ENCODE data around the gene RASGRP3.

Gene RASGRP3

DNA sequence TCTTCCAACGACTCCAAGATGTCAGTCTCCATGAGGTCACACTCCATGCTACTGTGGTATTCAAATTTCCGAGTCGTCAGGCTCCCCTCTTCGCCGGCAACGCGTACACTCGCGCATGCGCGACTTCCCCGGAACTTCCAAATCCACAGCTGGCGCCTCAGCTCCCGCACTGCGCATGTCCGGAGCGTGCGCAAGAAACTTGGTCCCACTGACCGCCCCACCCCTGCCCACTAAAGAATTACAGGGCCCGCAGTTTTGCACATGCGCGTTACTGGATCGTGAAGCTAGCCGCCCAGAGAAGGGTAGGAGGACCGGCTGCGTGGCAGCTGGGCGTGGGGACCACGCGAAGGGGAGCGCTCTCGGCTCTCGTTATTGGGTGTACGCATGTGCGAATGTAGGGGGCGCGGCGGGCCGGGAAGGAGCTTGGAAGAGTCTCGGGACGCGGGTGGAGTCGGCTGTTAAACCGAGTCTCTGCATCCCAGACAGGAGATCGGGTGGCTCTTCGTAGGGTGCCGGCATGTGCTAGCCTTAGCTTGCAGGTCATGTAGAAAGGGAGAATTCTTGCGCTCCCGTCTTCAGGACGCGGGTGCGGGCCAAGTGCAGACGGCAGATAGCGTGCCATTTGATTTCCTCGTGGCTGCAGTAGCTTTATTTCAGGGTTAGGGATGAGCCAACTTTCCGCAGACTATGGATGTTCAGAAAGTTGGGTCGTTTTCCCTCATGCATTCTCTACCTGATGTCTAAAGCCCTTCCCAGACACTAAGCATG, 122.9 kb downstream of the RASGRP3 start, which contains the start of gene FAM98A:
Gene FAM98A, minus strand, starts transcription at position 125 of the 768 bp plus-strand sequence. Its CDS starts 78 bp downstream, at position 47.
- Histone ChIP-seq H3F3A (ENCODE audit: insufficient read depth, low read length) (0 out of 2 replicates have a peak, but pooled peaks cover 4% of the 10 kb centered on the region), H3K4me1 (ENCODE audit: low read length) (peaks cover 5% of the 10 kb centered on the region), H3K27ac (ENCODE audit: low read length) (peak within 1 kb of the TSS; percentile 61), H3K36me3 (replicated peaks; ENCODE audit: insufficient read depth, low read length) (no peaks in the 10 kb centered on the region), H3K9me2 (replicated peaks; ENCODE audit: insufficient read depth, low read length) (no peaks in the 10 kb centered on the region), H3K9me3 (replicated peaks; ENCODE audit: insufficient read depth, low read length) (no peaks in the 10 kb centered on the region), H3K4me3 (ENCODE audit: low read length) (peak within 1 kb of the TSS; percentile 98), H2AFZ (ENCODE audit: low read length) (peak within 1 kb of the TSS; percentile 80), H3K27me3 (replicated peaks; ENCODE audit: insufficient read depth, low read length) (no peaks in the 10 kb centered on the region), H3K79me2 (ENCODE audit: low read length) (peaks cover 43% of the 10 kb centered on the region), H3K4me2 (ENCODE audit: low read depth, low read length) (peak within 1 kb of the TSS; percentile 89), H4K20me1 (ENCODE audit: insufficient read depth, low read length) (no peaks in the 10 kb centered on the region), H3K9ac (ENCODE audit: low read length) (peak within 1 kb of the TSS; percentile 94)
- TF ChIP-seq EZH2phosphoT487 (IDR thresholded peaks at IDR 0.05; ENCODE audit: low read length) = no peak
- TF ChIP-seq EZH2 (optimal IDR thresholded peaks at IDR 0.05; ENCODE audit: low read depth, low read length) = no peak
- TF ChIP-seq, protein P1, sequence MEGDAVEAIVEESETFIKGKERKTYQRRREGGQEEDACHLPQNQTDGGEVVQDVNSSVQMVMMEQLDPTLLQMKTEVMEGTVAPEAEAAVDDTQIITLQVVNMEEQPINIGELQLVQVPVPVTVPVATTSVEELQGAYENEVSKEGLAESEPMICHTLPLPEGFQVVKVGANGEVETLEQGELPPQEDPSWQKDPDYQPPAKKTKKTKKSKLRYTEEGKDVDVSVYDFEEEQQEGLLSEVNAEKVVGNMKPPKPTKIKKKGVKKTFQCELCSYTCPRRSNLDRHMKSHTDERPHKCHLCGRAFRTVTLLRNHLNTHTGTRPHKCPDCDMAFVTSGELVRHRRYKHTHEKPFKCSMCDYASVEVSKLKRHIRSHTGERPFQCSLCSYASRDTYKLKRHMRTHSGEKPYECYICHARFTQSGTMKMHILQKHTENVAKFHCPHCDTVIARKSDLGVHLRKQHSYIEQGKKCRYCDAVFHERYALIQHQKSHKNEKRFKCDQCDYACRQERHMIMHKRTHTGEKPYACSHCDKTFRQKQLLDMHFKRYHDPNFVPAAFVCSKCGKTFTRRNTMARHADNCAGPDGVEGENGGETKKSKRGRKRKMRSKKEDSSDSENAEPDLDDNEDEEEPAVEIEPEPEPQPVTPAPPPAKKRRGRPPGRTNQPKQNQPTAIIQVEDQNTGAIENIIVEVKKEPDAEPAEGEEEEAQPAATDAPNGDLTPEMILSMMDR (IDR thresholded peaks at IDR 0.05; ENCODE audit: low read length) = no peak
- DNase-seq = peak; percentile 99

DNA sequence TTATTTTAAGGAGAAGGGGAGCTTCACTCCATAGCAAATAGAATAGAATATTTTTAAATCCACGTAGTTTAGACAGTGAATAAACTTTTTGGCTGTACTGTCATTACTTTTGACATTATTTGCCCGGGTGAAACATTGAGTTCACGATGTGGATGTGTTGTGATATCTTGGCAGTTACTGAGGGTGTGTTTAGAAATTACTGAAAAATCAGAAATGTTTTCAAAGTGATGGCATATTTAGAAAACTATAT, 123.4 kb downstream of the RASGRP3 start:
- Histone ChIP-seq H4K20me1 (ENCODE audit: insufficient read depth, low read length) (no peaks in the 10 kb centered on the region), H3K4me2 (ENCODE audit: low read depth, low read length) (peak overlapping the region; percentile 89), H3K9ac (ENCODE audit: low read length) (peak overlapping the region; percentile 94; the same call in 1 of the 2 replicates), H3K9me2 (replicated peaks; ENCODE audit: insufficient read depth, low read length) (no peaks in the 10 kb centered on the region), H3K36me3 (replicated peaks; ENCODE audit: insufficient read depth, low read length) (no peaks in the 10 kb centered on the region), H3K4me3 (ENCODE audit: low read length) (peak overlapping the region; percentile 98), H2AFZ (ENCODE audit: low read length) (peak overlapping the region; percentile 80), H3K79me2 (ENCODE audit: low read length) (peaks cover 40% of the 10 kb centered on the region), H3K4me1 (ENCODE audit: low read length) (peaks cover 5% of the 10 kb centered on the region), H3K27me3 (replicated peaks; ENCODE audit: insufficient read depth, low read length) (no peaks in the 10 kb centered on the region), H3K27ac (ENCODE audit: low read length) (no peak overlapping the region), H3F3A (ENCODE audit: insufficient read depth, low read length) (0 out of 2 replicates have a peak, but pooled peaks cover 4% of the 10 kb centered on the region), H3K9me3 (replicated peaks; ENCODE audit: insufficient read depth, low read length) (no peaks in the 10 kb centered on the region)
- TF ChIP-seq, protein P1 (IDR thresholded peaks at IDR 0.05; ENCODE audit: low read length) = no peak
- TF ChIP-seq EZH2phosphoT487 (IDR thresholded peaks at IDR 0.05; ENCODE audit: low read length) (no peak), EZH2 (optimal IDR thresholded peaks at IDR 0.05; ENCODE audit: low read depth, low read length) (no peak)
- no peak for DNase-seq

DNA sequence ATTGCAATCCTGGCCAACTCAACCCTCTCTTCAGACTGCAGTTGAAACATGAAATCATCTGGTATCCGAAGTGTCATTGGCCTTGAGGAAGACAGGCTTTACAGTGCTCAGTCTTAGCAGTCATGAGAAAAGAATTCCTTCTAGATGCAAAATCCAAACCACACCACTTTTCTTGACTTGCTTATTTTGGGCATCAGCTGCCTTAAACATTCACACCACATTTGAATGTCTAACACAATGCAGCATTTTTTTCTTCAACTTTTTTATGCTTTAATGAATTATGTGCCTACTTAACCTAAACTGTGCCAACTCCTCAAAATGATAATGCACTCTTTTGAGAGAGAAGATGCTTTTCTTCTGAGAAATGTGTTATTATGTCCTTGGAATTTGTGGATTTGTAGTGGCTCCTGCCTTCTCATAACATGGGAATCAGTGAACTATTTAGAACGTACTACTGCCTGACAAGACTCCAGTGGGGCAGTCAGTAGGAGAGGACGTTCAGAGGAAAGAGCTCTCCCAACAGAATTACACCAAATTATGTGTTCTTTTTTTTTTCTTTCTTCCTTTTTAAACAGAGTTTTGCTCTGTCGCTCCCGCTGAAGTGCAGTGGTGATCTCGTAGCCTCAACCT, 125.9 kb downstream of the RASGRP3 start:
- Histone ChIP-seq H3K9me3 (replicated peaks; ENCODE audit: insufficient read depth, low read length) (no peaks in the 10 kb centered on the region), H3K4me1 (ENCODE audit: low read length) (peaks cover 4% of the 10 kb centered on the region), H3K4me2 (ENCODE audit: low read depth, low read length) (no peak overlapping the region), H3K9ac (ENCODE audit: low read length) (no peak overlapping the region), H3K79me2 (ENCODE audit: low read length) (peaks cover 17% of the 10 kb centered on the region), H3K27ac (ENCODE audit: low read length) (no peak overlapping the region), H3K9me2 (replicated peaks; ENCODE audit: insufficient read depth, low read length) (no peaks in the 10 kb centered on the region), H3K27me3 (replicated peaks; ENCODE audit: insufficient read depth, low read length) (no peaks in the 10 kb centered on the region), H3K36me3 (replicated peaks; ENCODE audit: insufficient read depth, low read length) (no peaks in the 10 kb centered on the region), H3K4me3 (ENCODE audit: low read length) (no peak overlapping the region), H4K20me1 (ENCODE audit: insufficient read depth, low read length) (no peaks in the 10 kb centered on the region), H2AFZ (ENCODE audit: low read length) (no peak overlapping the region), H3F3A (ENCODE audit: insufficient read depth, low read length) (0 out of 2 replicates have a peak, but pooled peaks cover 4% of the 10 kb centered on the region)
- TF ChIP-seq, protein P1 (IDR thresholded peaks at IDR 0.05; ENCODE audit: low read length) = no peak
- TF ChIP-seq EZH2 (optimal IDR thresholded peaks at IDR 0.05; ENCODE audit: low read depth, low read length) (no peak), EZH2phosphoT487 (IDR thresholded peaks at IDR 0.05; ENCODE audit: low read length) (no peak)
- no peak for DNase-seq
